MM.1S (cell line): Measurements from ENCODE around the gene RERGL.
"Not testable (repeated sequence)": the region's sequence is repeated elsewhere in the genome, so short reads cannot be mapped to it uniquely, and the experiment has no call there.

Experiments
- DNase-seq: peaks from one replicate; pipeline ENCODE4 v3.0.0-alpha.2; 2015
- H2AFZ ChIP-seq: fragments of 300-600 bp; sonication (generic); 2 replicates; pipeline ENCODE4 v1.6.0; 2016; ENCODE audit warnings: antibody characterized with exemption, low read length
- H3F3A ChIP-seq: fragments of 300-600 bp; sonication (generic); 2 replicates; pipeline ENCODE4 v1.6.1; 2016; ENCODE audit warnings: mild to moderate bottlenecking, antibody characterized with exemption, low read length, moderate library complexity, mixed read lengths; ENCODE audit not compliant: insufficient read depth
- H3K27ac ChIP-seq: fragments of 300-600 bp; sonication (generic); 2 replicates; pipeline ENCODE4 v1.5.1; 2016; ENCODE audit warnings: mild to moderate bottlenecking, low read length
- H3K27me3 ChIP-seq: fragments of 300-600 bp; sonication (generic); replicated peaks from 2 replicates; pipeline ENCODE4 v1.6.0; 2016; ENCODE audit warnings: low read length; ENCODE audit not compliant: insufficient read depth
- H3K36me3 ChIP-seq: fragments of 300-600 bp; sonication (generic); replicated peaks from 2 replicates; pipeline ENCODE4 v1.6.1; 2016; ENCODE audit warnings: mild to moderate bottlenecking, low read length, mixed read lengths; ENCODE audit not compliant: insufficient read depth
- H3K4me1 ChIP-seq: fragments of 300-600 bp; sonication (generic); 2 replicates; pipeline ENCODE4 v1.6.1; 2016; ENCODE audit warnings: low read length, mixed read lengths
- H3K4me2 ChIP-seq: fragments of 300-600 bp; sonication (generic); 2 replicates; pipeline ENCODE4 v1.6.0; 2016; ENCODE audit warnings: low read depth, low read length
- H3K4me3 ChIP-seq: fragments of 300-600 bp; sonication (generic); 2 replicates; pipeline ENCODE4 v1.5.1; 2016; ENCODE audit warnings: low read length, mixed read lengths
- H3K79me2 ChIP-seq: fragments of 300-600 bp; sonication (generic); 2 replicates; pipeline ENCODE4 v1.6.1; 2016; ENCODE audit warnings: mixed run types, low read length, mixed read lengths
- H3K9ac ChIP-seq: fragments of 300-600 bp; sonication (generic); 2 replicates; pipeline ENCODE4 v1.6.1; 2016; ENCODE audit warnings: low read length, mixed read lengths
- H3K9me2 ChIP-seq: fragments of 300-600 bp; sonication (generic); replicated peaks from 2 replicates; pipeline ENCODE4 v1.6.1; 2016; ENCODE audit warnings: mild to moderate bottlenecking, low read length, mixed read lengths; ENCODE audit not compliant: insufficient read depth
- H3K9me3 ChIP-seq: fragments of 300-600 bp; sonication (generic); replicated peaks from 2 replicates; pipeline ENCODE4 v1.6.1; 2016; ENCODE audit warnings: mild to moderate bottlenecking, low read length, mixed read lengths; ENCODE audit not compliant: insufficient read depth
- H4K20me1 ChIP-seq: fragments of 300-600 bp; sonication (generic); 2 replicates; pipeline ENCODE4 v1.6.1; 2016; ENCODE audit warnings: mild to moderate bottlenecking, low read length, moderate library complexity, mixed read lengths; ENCODE audit not compliant: insufficient read depth
- EZH2 ChIP-seq: fragments of 300-600 bp; sonication (generic); optimal IDR thresholded peaks from 2 replicates; pipeline ENCODE3; 2017; ENCODE audit warnings: low read depth, mild to moderate bottlenecking, antibody characterized with exemption, low read length, mixed read lengths
- EZH2phosphoT487 ChIP-seq: fragments of 300-600 bp; sonication (generic); IDR thresholded peaks from 2 replicates; pipeline ENCODE4 v1.6.1; 2018; ENCODE audit warnings: antibody characterized with exemption, low read length
- TF ChIP-seq, protein P1 (sequence below): fragments of 300-600 bp; sonication (generic); IDR thresholded peaks from 2 replicates; pipeline ENCODE4 v1.5.1; 2016; ENCODE audit warnings: antibody characterized with exemption, low read length, mixed read lengths

Gene RERGL

DNA sequence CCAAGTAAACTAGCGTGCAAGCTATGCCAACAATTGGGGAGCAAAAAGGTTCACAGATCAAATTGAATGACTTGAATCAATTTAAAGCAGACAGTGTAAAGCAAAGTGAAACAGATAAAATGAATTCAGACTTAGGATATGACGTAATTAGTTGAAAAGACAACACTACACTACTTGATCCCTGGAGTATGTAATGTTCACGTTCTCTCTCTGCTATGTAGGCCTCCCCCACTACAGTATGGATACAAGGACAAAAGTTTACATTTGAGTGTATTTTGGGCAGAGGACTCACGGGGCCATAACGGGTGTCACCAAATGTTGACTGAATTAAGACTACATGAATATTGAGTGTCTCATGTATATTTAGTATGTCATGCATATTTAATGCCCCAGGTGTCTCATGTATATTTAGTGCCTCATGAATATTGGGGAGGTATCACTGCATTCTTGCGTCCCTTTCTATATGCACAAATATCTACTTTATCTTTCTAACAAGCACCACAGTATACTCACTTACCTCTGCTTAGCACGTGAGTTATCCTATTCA is 44.5 kb downstream of the RERGL start:
- Histone ChIP-seq H3K36me3 (no peaks in the 10 kb centered on the region), H3K27ac (no peak overlapping the region), H3K4me2 (no peak overlapping the region), H3K9me2 (no peaks in the 10 kb centered on the region), H3F3A (no peaks in the 10 kb centered on the region), H3K4me3 (no peak overlapping the region), H3K4me1 (no peaks in the 10 kb centered on the region), H4K20me1 (no peaks in the 10 kb centered on the region), H3K27me3 (no peaks in the 10 kb centered on the region), H2AFZ (no peak overlapping the region), H3K9ac (no peak overlapping the region), H3K9me3 (no peaks in the 10 kb centered on the region), H3K79me2 (no peaks in the 10 kb centered on the region)
- TF ChIP-seq EZH2phosphoT487 (no peak), EZH2 (no peak)
- TF ChIP-seq, protein P1, sequence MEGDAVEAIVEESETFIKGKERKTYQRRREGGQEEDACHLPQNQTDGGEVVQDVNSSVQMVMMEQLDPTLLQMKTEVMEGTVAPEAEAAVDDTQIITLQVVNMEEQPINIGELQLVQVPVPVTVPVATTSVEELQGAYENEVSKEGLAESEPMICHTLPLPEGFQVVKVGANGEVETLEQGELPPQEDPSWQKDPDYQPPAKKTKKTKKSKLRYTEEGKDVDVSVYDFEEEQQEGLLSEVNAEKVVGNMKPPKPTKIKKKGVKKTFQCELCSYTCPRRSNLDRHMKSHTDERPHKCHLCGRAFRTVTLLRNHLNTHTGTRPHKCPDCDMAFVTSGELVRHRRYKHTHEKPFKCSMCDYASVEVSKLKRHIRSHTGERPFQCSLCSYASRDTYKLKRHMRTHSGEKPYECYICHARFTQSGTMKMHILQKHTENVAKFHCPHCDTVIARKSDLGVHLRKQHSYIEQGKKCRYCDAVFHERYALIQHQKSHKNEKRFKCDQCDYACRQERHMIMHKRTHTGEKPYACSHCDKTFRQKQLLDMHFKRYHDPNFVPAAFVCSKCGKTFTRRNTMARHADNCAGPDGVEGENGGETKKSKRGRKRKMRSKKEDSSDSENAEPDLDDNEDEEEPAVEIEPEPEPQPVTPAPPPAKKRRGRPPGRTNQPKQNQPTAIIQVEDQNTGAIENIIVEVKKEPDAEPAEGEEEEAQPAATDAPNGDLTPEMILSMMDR, result no peak
- no peak for DNase-seq

DNA sequence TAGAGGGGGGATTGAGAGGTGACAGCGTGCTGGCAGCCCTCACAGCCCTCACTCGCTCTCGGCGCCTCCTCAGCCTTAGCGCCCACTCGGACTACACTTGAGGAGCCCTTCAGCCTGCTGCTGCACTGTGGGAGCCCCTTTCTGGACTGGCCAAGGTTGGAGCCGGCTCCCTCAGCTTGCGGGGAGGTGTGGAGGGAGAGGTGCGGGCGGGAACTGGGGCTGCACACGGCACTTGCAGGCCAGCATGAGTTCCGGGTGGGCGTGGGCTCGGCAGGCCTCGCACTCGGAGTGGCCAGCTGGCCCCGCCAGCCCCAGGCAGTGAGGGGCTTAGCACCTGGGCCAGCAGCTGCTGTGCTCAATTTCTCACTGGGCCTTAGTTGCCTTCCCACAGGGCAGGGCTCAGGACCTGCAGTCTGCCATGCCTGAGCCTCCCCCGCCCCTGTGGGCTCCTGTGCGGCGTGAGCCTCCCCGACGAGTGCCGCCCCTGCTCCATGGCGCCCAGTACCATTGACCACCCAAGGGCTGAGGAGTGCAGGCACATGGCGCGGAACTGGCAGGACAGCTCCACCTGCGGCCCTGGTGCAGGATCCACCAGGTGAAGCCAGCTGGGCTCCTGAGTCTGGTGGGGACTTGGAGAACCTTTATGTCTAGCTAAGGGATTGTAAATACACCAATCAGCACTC is 49.8 kb downstream of the RERGL start:
- H3K9ac ChIP-seq, H3K79me2 ChIP-seq, H3K4me2 ChIP-seq, H3K4me3 ChIP-seq, H3K9me2 ChIP-seq, H3F3A ChIP-seq, H3K27ac ChIP-seq, H3K27me3 ChIP-seq, H3K4me1 ChIP-seq, H4K20me1 ChIP-seq, H2AFZ ChIP-seq, H3K9me3 ChIP-seq, DNase-seq, H3K36me3 ChIP-seq: not testable (repeated sequence)
